HG02571 (cell line): ENCODE results near the gene BICRA.

Source experiments
- ATAC-seq: cut with Tn5 transposase; IDR thresholded peaks from one replicate; pipeline ENCODE4 v1.9.1; 2021; ENCODE audit warnings: mild to moderate bottlenecking, moderate library complexity; ENCODE audit not compliant: unreplicated experiment

BICRA gene

GRCh38 chr19:47686679-47687450 lies 77.9 kb downstream of the BICRA start:
- no peak for ATAC-seq

GRCh38 chr19:47687906-47688305 lies 79.0 kb downstream of the BICRA start:
- no peak for ATAC-seq

GRCh38 chr19:47691090-47691489 lies 82.2 kb downstream of the BICRA start:
- ATAC-seq: no peak

GRCh38 chr19:47691782-47692181 lies 82.8 kb downstream of the BICRA start:
- ATAC-seq: no peak

GRCh38 chr19:47693489-47693888 lies 84.6 kb downstream of the BICRA start:
- ATAC-seq: no peak

- ATAC-seq: no peak
These were observed 85.0 kb downstream of the BICRA start for GRCh38 chr19:47693903-47694302.

- ATAC-seq: no peak
These were observed 85.7 kb downstream of the BICRA start for GRCh38 chr19:47694466-47695273.

- ATAC-seq: no peak
These were observed 86.8 kb downstream of the BICRA start for GRCh38 chr19:47695533-47696262.

- no peak for ATAC-seq
These were observed 87.7 kb downstream of the BICRA start for GRCh38 chr19:47696635-47697034.

GRCh38 chr19:47697863-47698609 lies 89.1 kb downstream of the BICRA start:
- no peak for ATAC-seq

GRCh38 chr19:47698631-47699359 lies 89.9 kb downstream of the BICRA start:
- ATAC-seq: no peak

GRCh38 chr19:47699360-47699917 lies 90.5 kb downstream of the BICRA start:
- no peak for ATAC-seq

GRCh38 chr19:47700934-47701716 lies 92.2 kb downstream of the BICRA start:
- ATAC-seq: no peak

GRCh38 chr19:47701717-47702552 lies 93.0 kb downstream of the BICRA start:
- ATAC-seq: no peak

- ATAC-seq: no peak
These were observed 93.7 kb downstream of the BICRA start for GRCh38 chr19:47702671-47703070.

- no peak for ATAC-seq
These were observed 94.4 kb downstream of the BICRA start for GRCh38 chr19:47703301-47703700.

GRCh38 chr19:47704024-47704423 lies 95.1 kb downstream of the BICRA start:
- no peak for ATAC-seq

GRCh38 chr19:47704656-47705055 lies 95.7 kb downstream of the BICRA start:
- no peak for ATAC-seq
